Dedifferentiated amniotic fluid mesenchymal stem cell (primary cell): Measurements from ENCODE around the gene ZNF383.
"Not testable (repeated sequence)": the region's sequence is repeated elsewhere in the genome, so short reads cannot be mapped to it uniquely, and the experiment has no call there.

Source experiments
- DNase-seq: peaks from one replicate; pipeline ENCODE4 v3.0.0-alpha.2; 2016; ENCODE audit errors: extremely low spot score

Gene ZNF383

GRCh38 chr19:37292998-37293939 is 75.3 kb downstream of the ZNF383 start:
- DNase-seq: not testable (repeated sequence)

- DNase-seq: not testable (repeated sequence)
Observed at GRCh38 chr19:37294246-37294645, 76.2 kb downstream of the ZNF383 start.
